A673 (cell line): ENCODE data around the gene SPPL3. TPM values are rescaled to one million over a fixed set of nuclear protein-coding genes. Genes with fewer than 3 reads are reported as not detected.

Experiments
- BruUV-seq: library from RNA; stranded (reverse); fragments of 400-500 nt; replicated peaks from 2 replicates; lab custom pipeline; 2021; lab: Mats Ljungman, UMichigan
- CTCF ChIA-PET: fragments of 300-600 bp; sonication (Branson Sonifier 250); formaldehyde crosslinking; loops from one replicate; lab custom pipeline; 2022; ENCODE audit warnings: antibody characterized with exemption; lab: Charles Lee
- POLR2A ChIA-PET: fragments of 300-600 bp; sonication (Branson Sonifier 250); formaldehyde crosslinking; loops from one replicate; lab custom pipeline; 2022; ENCODE audit warnings: antibody characterized with exemption; ENCODE audit not compliant: low non-redundant PET; lab: Charles Lee
- DNase-seq: peaks from one replicate; pipeline ENCODE4 v3.0.0-alpha.2; 2015; ENCODE audit warnings: low spot score
- H3K27ac ChIP-seq: fragments of 200-600 bp; sonication (generic); 2 replicates; pipeline ENCODE4 v1.5.1; 2016; ENCODE audit warnings: mixed run types, low read depth, mild to moderate bottlenecking, mixed read lengths, antibody characterized with exemption, low read length; ENCODE audit not compliant: poor library complexity, severe bottlenecking
- H3K27me3 ChIP-seq: fragments of 200-600 bp; sonication (generic); replicated peaks from 2 replicates; pipeline ENCODE4 v1.6.1; 2017; ENCODE audit warnings: mixed run types, low read depth, mild to moderate bottlenecking, mixed read lengths, antibody characterized with exemption, low read length; ENCODE audit not compliant: insufficient read depth, poor library complexity
- H3K36me3 ChIP-seq: fragments of 200-600 bp; sonication (generic); 2 replicates; pipeline ENCODE4 v1.6.1; 2016; ENCODE audit warnings: mixed run types, mild to moderate bottlenecking, mixed read lengths, antibody characterized with exemption, low read length; ENCODE audit not compliant: insufficient read depth, poor library complexity, severe bottlenecking
- H3K4me1 ChIP-seq: fragments of 200-600 bp; sonication (generic); 2 replicates; pipeline ENCODE4 v1.6.1; 2017; ENCODE audit warnings: mixed run types, mild to moderate bottlenecking, mixed read lengths, antibody characterized with exemption, low read length; ENCODE audit not compliant: insufficient read depth, poor library complexity, severe bottlenecking
- H3K4me3 ChIP-seq: fragments of 200-600 bp; sonication (generic); 2 replicates; pipeline ENCODE4 v1.5.1; 2016; ENCODE audit warnings: low read depth, mixed run types, mild to moderate bottlenecking, mixed read lengths, low read length; ENCODE audit not compliant: poor library complexity, severe bottlenecking
- H3K9me3 ChIP-seq: fragments of 200-600 bp; sonication (generic); 2 replicates; pipeline ENCODE4 v1.6.1; 2016; ENCODE audit warnings: mixed run types, low read depth, mild to moderate bottlenecking, mixed read lengths, antibody characterized with exemption, low read length; ENCODE audit not compliant: poor library complexity, severe bottlenecking
- EZH2 ChIP-seq: fragments of 200-600 bp; sonication (generic); IDR thresholded peaks from 2 replicates; pipeline ENCODE4 v1.6.1; 2017; ENCODE audit warnings: borderline replicate concordance, low read depth, mild to moderate bottlenecking, mixed read lengths, antibody characterized with exemption, low read length; ENCODE audit not compliant: poor library complexity, severe bottlenecking
- intact Hi-C: fragments of 100-400 bp; cut with micrococcal nuclease; formaldehyde crosslinking; loops from one replicate; pipeline ENCODE4 v1.10.0; 2022; ENCODE audit not compliant: unreplicated experiment
- total RNA-seq: library from RNA; stranded (reverse); gene quantifications from 2 replicates; pipeline ENCODE4 v1.2.3, GENCODE V29; 2021
- TF ChIP-seq, protein P1 (sequence below): fragments of 300-800, 200-600 bp; sonication (generic); conservative IDR thresholded peaks from 2 replicates; pipeline ENCODE4 v1.5.1; 2017; ENCODE audit warnings: low read depth, mild to moderate bottlenecking, antibody characterized with exemption, low read length, moderate library complexity, mixed read lengths

Gene SPPL3
- total RNA-seq, 1 experiment from 2014 or later, result 46.9 TPM

DNA sequence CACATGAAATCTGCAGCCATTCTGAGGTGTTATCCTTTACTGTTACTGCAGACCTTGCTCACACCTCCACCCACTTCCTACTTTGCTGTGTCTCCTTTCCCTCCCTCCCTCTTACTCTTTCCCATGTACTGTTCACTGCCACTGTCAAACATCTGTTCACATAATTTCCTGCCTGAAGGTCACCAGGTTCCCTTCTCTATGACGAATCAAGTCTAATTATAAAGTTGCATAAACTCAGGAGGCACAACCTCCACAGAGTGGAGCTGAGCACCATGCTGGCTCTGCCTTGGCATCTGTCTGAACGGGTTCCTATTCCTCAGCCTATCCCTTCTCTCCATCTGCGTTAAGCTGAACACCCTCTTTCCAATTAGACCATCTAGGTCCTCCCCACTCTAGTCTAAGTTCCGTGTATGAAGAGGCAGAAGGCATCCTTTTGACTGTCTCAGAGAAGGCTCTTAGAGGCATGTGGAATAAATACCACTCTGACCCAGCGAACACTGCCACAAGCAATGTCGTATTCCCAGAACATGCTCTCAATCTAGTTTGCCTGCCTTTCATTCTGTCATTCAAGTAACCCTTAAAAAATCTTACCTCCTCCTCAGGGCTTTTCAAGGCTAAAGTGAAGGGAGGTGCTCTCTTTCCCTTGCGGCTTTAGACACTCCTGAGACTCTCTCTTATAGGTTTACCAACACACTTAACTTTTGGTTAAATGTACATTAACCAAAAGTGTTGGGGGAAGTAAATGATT lies 129.8 kb downstream of the SPPL3 start:
- no TSS peak for BruUV-seq
- POLR2A ChIA-PET, result no interaction called here
- no peaks in the 10 kb centered on the region for H3K4me1 ChIP-seq
- H3K27me3 ChIP-seq, result no peaks in the 10 kb centered on the region
- no peak for DNase-seq
- H3K4me3 ChIP-seq, result no peak overlapping the region
- H3K9me3 ChIP-seq, result no peaks in the 10 kb centered on the region
- H3K36me3 ChIP-seq, result no peaks in the 10 kb centered on the region
- no peak overlapping the region for H3K27ac ChIP-seq
- no peak for TF ChIP-seq EZH2
- TF ChIP-seq, protein P1, sequence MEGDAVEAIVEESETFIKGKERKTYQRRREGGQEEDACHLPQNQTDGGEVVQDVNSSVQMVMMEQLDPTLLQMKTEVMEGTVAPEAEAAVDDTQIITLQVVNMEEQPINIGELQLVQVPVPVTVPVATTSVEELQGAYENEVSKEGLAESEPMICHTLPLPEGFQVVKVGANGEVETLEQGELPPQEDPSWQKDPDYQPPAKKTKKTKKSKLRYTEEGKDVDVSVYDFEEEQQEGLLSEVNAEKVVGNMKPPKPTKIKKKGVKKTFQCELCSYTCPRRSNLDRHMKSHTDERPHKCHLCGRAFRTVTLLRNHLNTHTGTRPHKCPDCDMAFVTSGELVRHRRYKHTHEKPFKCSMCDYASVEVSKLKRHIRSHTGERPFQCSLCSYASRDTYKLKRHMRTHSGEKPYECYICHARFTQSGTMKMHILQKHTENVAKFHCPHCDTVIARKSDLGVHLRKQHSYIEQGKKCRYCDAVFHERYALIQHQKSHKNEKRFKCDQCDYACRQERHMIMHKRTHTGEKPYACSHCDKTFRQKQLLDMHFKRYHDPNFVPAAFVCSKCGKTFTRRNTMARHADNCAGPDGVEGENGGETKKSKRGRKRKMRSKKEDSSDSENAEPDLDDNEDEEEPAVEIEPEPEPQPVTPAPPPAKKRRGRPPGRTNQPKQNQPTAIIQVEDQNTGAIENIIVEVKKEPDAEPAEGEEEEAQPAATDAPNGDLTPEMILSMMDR, result no peak
- intact Hi-C loops, result no loop called here
- CTCF ChIA-PET, result interaction anchor here (0.5 kb wide), 1 partner anchor 15 kb away, joined by 3 read pairs; no protein-coding TSS in a partner anchor

DNA sequence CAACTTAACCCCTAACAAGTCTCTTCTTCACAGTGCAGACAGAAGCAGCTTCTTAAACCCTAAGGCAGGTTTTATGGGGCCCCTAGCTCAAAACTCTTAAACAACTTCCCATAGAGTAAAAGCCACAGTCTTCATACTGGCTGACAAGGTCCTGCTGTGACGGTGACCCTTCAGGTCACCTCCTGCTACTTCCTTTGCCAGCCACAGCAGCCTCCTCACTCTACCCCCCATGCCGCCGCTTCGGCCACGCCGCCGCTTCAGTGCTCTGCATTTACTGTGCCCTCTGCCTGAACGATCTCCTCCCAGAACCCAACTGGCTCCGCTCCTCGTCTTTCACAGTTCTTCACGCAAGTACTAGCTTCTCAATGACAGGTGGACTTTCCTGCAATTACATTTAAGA lies 133.1 kb downstream of the SPPL3 start:
- Histone ChIP-seq H3K36me3 (peaks cover 21% of the 10 kb centered on the region), H3K9me3 (no peaks in the 10 kb centered on the region), H3K4me3 (no peak overlapping the region), H3K4me1 (no peaks in the 10 kb centered on the region), H3K27me3 (no peaks in the 10 kb centered on the region), H3K27ac (no peak overlapping the region)
- DNase-seq, result no peak
- TF ChIP-seq EZH2, result no peak
- TF ChIP-seq, protein P1, result no peak
- ChIA-PET POLR2A (no interaction called here), CTCF (no interaction called here)
- intact Hi-C loops, result no loop called here
- BruUV-seq, result no TSS peak

DNA sequence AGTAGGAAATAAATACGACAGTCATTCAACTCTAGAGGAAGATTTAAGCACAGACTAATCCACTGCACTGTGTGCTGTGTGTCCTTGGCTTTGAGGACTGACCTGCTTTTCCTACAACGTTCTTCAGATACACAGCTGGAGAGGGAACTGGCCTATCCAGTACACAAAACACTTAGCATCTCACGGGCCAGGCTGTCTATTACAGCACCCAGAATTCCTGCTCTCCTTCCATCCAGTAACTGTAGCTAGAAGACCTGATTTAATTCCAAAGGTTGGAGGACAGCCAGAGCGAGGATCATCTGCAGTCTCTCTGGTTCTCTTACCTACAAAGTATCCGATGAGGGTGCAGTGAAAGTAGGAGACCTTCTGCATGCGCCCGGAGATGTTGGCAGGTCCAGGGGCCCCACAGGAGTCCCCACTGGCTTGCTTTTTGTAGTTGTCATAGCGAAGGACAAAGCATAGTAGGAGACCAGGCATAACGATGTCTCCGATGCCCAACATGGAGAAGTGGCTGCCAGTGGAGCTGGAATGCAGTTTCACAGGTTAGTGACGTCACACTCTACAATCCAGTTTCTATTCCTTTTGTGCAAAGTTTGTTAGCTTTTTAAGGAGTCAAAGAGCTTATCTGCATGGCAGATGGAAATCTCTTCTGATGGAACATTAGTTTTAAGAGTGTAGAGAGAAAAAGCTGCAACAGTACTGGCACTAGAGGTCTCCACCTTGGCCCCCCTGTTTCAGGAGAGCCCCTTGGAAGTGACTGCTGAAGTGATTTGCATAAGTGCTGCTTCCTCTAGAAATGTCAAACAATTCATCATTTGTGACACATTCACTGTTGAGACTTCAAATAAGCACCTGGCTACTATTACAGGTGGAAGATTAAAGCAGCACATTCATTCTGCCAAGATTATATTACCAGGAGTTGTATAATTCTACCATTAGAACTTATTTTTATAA lies 136.8 kb downstream of the SPPL3 start:
- H3K4me1 ChIP-seq, result peaks cover 1% of the 10 kb centered on the region
- ChIA-PET CTCF (no interaction called here), POLR2A (no interaction called here)
- TF ChIP-seq, protein P1, result no peak
- TF ChIP-seq EZH2, result no peak
- no peak for DNase-seq
- H3K36me3 ChIP-seq, result peaks cover 37% of the 10 kb centered on the region
- intact Hi-C loops, result no loop called here
- no peaks in the 10 kb centered on the region for H3K27me3 ChIP-seq
- no TSS peak for BruUV-seq
- no peaks in the 10 kb centered on the region for H3K9me3 ChIP-seq
- H3K4me3 ChIP-seq, result no peak overlapping the region
- H3K27ac ChIP-seq, result no peak overlapping the region
